Esophagus muscularis mucosa (tissue), 4 donors: ENCODE measurements around the gene TENM4. TPM values are rescaled to one million over a fixed set of nuclear protein-coding genes. Genes with fewer than 3 reads are reported as not detected.

ENCODE experiments used
- DNase-seq: peaks from one replicate; pipeline ENCODE4 v3.0.0-alpha.2; 2017; ENCODE audit errors: extremely low spot score
- H3K27ac ChIP-seq, 4 donors: fragments of 200-600 bp; sonication (generic); replicated peaks in 1 of 4; 1 replicate in 3 of 4; 2 replicates in 1 of 4; pipeline ENCODE4 v1.5.1; 2016 to 2019; ENCODE audit warnings: mild to moderate bottlenecking in 1 of 4
- H3K27me3 ChIP-seq, 4 donors: fragments of 200-600 bp; sonication (generic); one replicate each; pipeline versions ENCODE4 v1.5.1 to v1.6.0; 2016 to 2019
- H3K36me3 ChIP-seq, 4 donors: fragments of 200-600 bp; sonication (generic); one replicate each; pipeline ENCODE4 v1.5.1; 2016 to 2019
- H3K4me1 ChIP-seq, 4 donors: fragments of 200-600 bp; sonication (generic); one replicate each; pipeline ENCODE4 v1.5.1; 2016 to 2019
- H3K4me3 ChIP-seq, 4 donors: fragments of 200-600 bp; sonication (generic); 1 replicate in 2 of 4; 2 replicates in 2 of 4; pipeline ENCODE4 v1.5.1; 2016 to 2019; ENCODE audit warnings: mild to moderate bottlenecking in 4 of 4, moderate library complexity in 1 of 4
- H3K9me3 ChIP-seq, 4 donors: fragments of 200-600 bp; sonication (generic); 1 replicate in 3 of 4; 2 replicates in 1 of 4; pipeline ENCODE4 v1.5.1; 2016 to 2019
- CTCF ChIP-seq, 3 experiments: fragments of 200-600 bp in 2 of 3; fragments of 450-650 bp in 1 of 3; sonication (generic) in 2 of 3; IDR thresholded peaks; one replicate each; pipeline ENCODE4 v1.5.1; 2017 to 2019; ENCODE audit warnings: antibody characterized with exemption in 3 of 3, mild to moderate bottlenecking in 2 of 3, moderate library complexity in 1 of 3
- EP300 ChIP-seq: sonication (generic); formaldehyde crosslinking; IDR thresholded peaks from one replicate; pipeline ENCODE4 v1.6.1; 2017; ENCODE audit warnings: antibody characterized with exemption
- POLR2A ChIP-seq: fragments of 450-650 bp; IDR thresholded peaks from one replicate; pipeline ENCODE4 v1.6.1; 2017; ENCODE audit warnings: antibody characterized with exemption, moderate library complexity, mild to moderate bottlenecking, low read depth
- POLR2AphosphoS5 ChIP-seq, 2 donors: sonication (generic); formaldehyde crosslinking; IDR thresholded peaks; one replicate each; pipeline ENCODE4 v1.6.1; 2017; ENCODE audit warnings: antibody characterized with exemption in 2 of 2
- WGBS: methylation state at CpG from one replicate; pipeline ENCODE4 v1.1.5; 2018; 5-methylcytosine and 5-hydroxymethylcytosine counted together
- intact Hi-C: fragments of 100-400 bp; cut with DNase I; formaldehyde crosslinking; loops from one replicate; pipeline ENCODE4 v1.15.1; 2023
- total RNA-seq, 4 donors: library from RNA; depleted of rRNA; stranded (reverse); fragments of >200 nt; gene quantifications; one replicate each; pipeline versions ENCODE4 v1.1.0 to v1.2.1, GENCODE V29; 2016

Gene TENM4
- total RNA-seq, 4 donors from 2014 or later: 4.1 to 9.6 (median 8.0) TPM

DNA sequence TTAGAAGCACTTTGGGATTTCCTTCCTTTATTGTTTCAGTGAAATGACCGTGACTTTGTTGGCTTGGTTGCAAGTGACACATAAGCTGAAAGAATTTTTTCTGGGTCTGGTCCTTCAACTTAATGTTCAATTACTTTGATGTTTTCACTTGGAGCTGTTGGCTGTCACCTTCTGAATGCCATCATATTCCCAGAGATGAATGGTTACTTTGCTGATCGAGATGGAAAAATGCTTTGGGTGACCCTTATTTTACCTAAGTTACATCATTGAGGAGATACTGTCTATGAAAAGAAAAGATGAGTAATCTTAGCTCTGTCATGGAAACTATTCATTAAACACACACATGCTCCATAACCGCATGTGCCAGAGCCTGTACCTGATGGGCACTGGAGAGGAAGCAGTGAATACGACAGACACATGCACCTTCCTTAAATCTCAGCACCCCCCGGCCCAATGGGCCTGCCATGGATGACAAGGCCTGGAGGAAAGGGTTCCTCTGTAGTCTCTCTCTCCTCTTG lies 76.9 kb downstream of the TENM4 start:
- no peaks in the 10 kb centered on the region for H3K4me1 ChIP-seq
- no peak overlapping the region for H3K27ac ChIP-seq
- intact Hi-C loops: no loop called here
- H3K27me3 ChIP-seq: no peaks in the 10 kb centered on the region
- DNase-seq: no peak
- TF ChIP-seq CTCF (IDR thresholded peaks at IDR 0.05) (no peak), POLR2AphosphoS5 (IDR thresholded peaks at IDR 0.05) (no peak), EP300 (no peak), POLR2A (no peak)
- H3K4me3 ChIP-seq: no peak overlapping the region
- H3K36me3 ChIP-seq: no peaks in the 10 kb centered on the region
- 88% methylated on average over 5 of the region's 5 CpGs for WGBS
- H3K9me3 ChIP-seq: no peaks in the 10 kb centered on the region

DNA sequence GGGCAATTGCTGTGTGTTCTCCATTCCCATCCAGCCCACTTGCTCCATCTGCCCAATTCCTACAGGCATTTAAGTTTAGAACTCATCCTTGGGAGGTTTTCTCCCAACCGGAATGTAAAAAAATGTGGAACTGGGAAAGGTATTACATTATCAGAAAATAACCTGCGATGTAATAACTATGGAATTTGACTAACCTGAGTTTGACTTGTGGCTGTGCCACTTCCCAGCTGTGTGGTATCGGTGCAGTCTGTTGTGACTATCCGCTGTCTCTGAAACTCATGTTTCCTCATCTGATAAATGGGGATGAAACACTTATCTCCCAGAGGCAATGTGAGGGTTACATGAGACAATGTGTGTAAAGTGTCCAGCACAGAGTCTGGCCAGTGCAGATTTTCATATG lies 77.6 kb downstream of the TENM4 start:
- Histone ChIP-seq H3K36me3 (no peaks in the 10 kb centered on the region), H3K27ac (no peak overlapping the region), H3K4me3 (no peak overlapping the region), H3K27me3 (no peaks in the 10 kb centered on the region), H3K4me1 (no peaks in the 10 kb centered on the region), H3K9me3 (no peaks in the 10 kb centered on the region)
- WGBS: 94% methylated on average over 4 of the region's 4 CpGs
- intact Hi-C loops: no loop called here
- no peak for DNase-seq
- no peak for TF ChIP-seq CTCF (IDR thresholded peaks at IDR 0.05)
- TF ChIP-seq POLR2A: no peak
- TF ChIP-seq EP300: no peak
- no peak for TF ChIP-seq POLR2AphosphoS5 (IDR thresholded peaks at IDR 0.05)

DNA sequence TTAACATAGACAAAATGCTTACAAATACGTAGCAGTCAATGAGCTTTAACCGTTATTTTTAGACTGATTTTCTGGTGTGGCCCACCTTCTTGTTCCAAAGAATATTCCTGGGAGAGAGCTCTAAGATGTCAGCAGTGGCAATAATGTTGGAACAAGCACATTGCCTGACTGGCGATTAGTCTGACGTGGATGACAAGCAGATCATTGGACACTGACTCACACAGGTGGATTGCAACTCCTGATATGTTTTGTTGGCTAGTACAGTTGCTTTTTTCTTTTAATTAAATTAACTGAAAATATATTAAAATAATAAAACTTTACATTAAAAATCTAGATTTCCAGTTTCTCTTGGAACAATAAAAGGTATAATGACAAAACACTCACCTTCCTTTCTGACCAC lies 78.0 kb downstream of the TENM4 start:
- H3K4me1 ChIP-seq: no peaks in the 10 kb centered on the region

DNA sequence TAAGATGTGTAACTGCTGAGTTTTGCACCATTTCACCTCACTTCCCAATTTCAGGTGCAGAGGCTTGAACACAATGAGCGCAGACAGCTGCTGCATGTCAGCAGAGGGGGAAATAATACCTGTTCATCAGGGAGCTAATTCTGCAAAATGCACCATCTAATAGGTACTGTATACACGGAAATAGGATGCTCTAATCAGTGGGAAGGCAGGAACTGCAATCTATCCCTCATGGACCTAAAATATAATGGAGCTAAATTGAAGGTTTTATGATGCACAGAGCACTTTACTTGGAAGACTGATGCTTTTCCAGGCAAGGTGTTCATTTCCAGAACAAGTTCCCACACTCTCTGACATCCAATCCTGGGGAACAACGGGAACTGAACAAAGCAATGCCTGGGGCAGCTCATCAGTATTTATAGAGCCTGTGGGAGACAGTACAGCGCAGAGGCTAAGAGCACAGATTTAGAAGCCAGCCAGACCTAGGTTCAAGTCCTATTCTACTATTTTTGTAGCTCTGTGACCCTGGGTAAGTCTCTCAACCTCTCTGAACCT lies 78.5 kb downstream of the TENM4 start:
- 88% methylated on average over 4 of the region's 4 CpGs for WGBS
- TF ChIP-seq POLR2AphosphoS5 (IDR thresholded peaks at IDR 0.05): no peak
- no peak for TF ChIP-seq CTCF (IDR thresholded peaks at IDR 0.05)
- TF ChIP-seq POLR2A: no peak
- no peak for TF ChIP-seq EP300
- DNase-seq: no peak
- Histone ChIP-seq H3K27ac (no peak overlapping the region), H3K4me1 (no peaks in the 10 kb centered on the region), H3K27me3 (no peaks in the 10 kb centered on the region), H3K9me3 (no peaks in the 10 kb centered on the region), H3K36me3 (no peaks in the 10 kb centered on the region), H3K4me3 (no peak overlapping the region)
- intact Hi-C loops: no loop called here

More for the DNA sequence above, 78.0 kb downstream of the TENM4 start:
- H3K9me3 ChIP-seq: no peaks in the 10 kb centered on the region
- TF ChIP-seq POLR2A (no peak), CTCF (IDR thresholded peaks at IDR 0.05) (no peak), EP300 (no peak), POLR2AphosphoS5 (IDR thresholded peaks at IDR 0.05) (no peak)
- intact Hi-C loops: no loop called here
- no peaks in the 10 kb centered on the region for H3K27me3 ChIP-seq
- no peak for DNase-seq
- H3K4me3 ChIP-seq: no peak overlapping the region
- H3K27ac ChIP-seq: no peak overlapping the region
- WGBS: 94% methylated on average over 4 of the region's 4 CpGs
- no peaks in the 10 kb centered on the region for H3K36me3 ChIP-seq

DNA sequence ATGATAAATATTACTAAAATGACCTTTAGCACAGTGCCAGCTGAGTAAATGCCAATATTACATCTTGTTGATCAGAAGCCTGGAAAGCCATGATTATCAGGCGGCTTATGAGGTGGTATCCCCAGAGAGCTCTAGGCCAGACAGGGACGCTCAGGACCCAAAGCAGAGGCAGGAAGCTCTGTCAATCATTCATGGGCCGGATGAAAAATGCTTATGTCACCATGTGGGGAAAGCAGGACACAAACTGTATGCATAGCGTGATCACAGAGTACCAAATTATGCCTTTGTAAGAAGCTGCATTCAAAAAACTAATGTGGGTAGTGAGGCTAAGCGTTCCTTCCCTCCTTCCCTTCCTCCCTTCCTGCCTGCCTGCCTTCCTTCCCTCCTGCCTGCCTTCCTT lies 82.6 kb downstream of the TENM4 start:
- 75% methylated on average over 5 of the region's 5 CpGs for WGBS

More for the DNA sequence above, 82.6 kb downstream of the TENM4 start:
- no peak overlapping the region for H3K4me3 ChIP-seq
- no peaks in the 10 kb centered on the region for H3K27me3 ChIP-seq
- no peak for DNase-seq
- H3K9me3 ChIP-seq: no peaks in the 10 kb centered on the region
- no peaks in the 10 kb centered on the region for H3K36me3 ChIP-seq
- no peak overlapping the region for H3K27ac ChIP-seq
- TF ChIP-seq CTCF (IDR thresholded peaks at IDR 0.05) (no peak), POLR2A (no peak), POLR2AphosphoS5 (IDR thresholded peaks at IDR 0.05) (no peak)
- peaks cover 0 to 6% (median 0%) of the 10 kb centered on the region in 4 donors for H3K4me1 ChIP-seq
- intact Hi-C loops: no loop called here
